ENCODE data around the gene C11orf97. TPM values are rescaled to one million over a fixed set of nuclear protein-coding genes. Genes with fewer than 3 reads are reported as not detected.

Gene C11orf97
- total and polyA plus RNA-seq, 2 donors (not counting 3 experiments of a cell fraction or from before 2014, with no cell fraction given): not detected

DNA sequence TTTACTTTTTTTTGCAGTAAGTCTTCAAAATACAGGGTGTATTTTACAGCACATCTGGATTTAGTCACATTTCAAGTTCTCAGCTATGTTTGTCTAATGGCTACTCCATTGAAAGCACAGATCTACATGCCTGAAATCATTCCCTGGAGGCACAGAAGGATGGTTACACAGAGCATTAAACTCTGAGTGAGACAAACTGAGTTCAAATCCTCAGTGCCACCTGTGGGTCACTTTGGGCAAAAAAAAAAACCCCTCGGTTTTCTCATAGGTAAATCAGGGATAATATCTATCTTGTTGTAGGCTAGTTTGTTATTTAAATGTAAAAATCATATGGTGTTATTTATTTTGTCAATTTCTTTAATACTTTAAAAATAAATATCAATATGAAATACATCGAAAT is 10.7 kb upstream of the C11orf97 start:
- Histone ChIP-seq H2AFZ (ENCODE audit: low read depth, low read length) (no peak overlapping the region), H3K9me1 (replicated peaks; ENCODE audit: control insufficient read depth, extremely low read depth, insufficient read depth, low read length) (no peaks in the 10 kb centered on the region), H3K27me3 (ENCODE audit: control insufficient read depth in 2 of 2, insufficient read depth in 2 of 2, low read length in 2 of 2) (no peaks in the 10 kb centered on the region), H4K20me1 (replicated peaks; ENCODE audit: control insufficient read depth, extremely low read depth, insufficient read depth, low read length) (no peaks in the 10 kb centered on the region), H3K4me3 (replicated peaks in 1 of 3; ENCODE audit: insufficient read depth in 1 of 3, low read depth in 1 of 3, low read length in 3 of 3) (no peak overlapping the region), H3K79me2 (ENCODE audit: control insufficient read depth, insufficient read depth, low read length) (no peaks in the 10 kb centered on the region), H3K9ac (replicated peaks; ENCODE audit: extremely low read depth, insufficient read depth, low read length) (no peak overlapping the region), H3K27ac (ENCODE audit: insufficient read depth, low read depth, low read length) (no peak overlapping the region), H3K9me3 (replicated peaks; ENCODE audit: control insufficient read depth, insufficient read depth, low read length) (no peaks in the 10 kb centered on the region), H3K4me2 (ENCODE audit: insufficient read depth, low read length) (no peak overlapping the region), H3K36me3 (ENCODE audit: control insufficient read depth in 2 of 2, extremely low read depth in 1 of 2, insufficient read depth in 2 of 2, low read length in 2 of 2) (peaks cover 3 to 5% of the 10 kb centered on the region in 2 experiments), H3K4me1 (ENCODE audit: control insufficient read depth, extremely low read depth, insufficient read depth, low read length) (no peaks in the 10 kb centered on the region)
- no peak for FAIRE-seq
- DNase-seq (ENCODE audit: low read depth, low spot score): no peak
- BruUV-seq (replicated peaks): no TSS peak
- POLR2A ChIA-PET: no interaction called here
- intact Hi-C loops (cut with micrococcal nuclease) (loop anchor here (5.0 kb wide), 1 partner anchor 1269 kb away; no protein-coding TSS in a partner anchor), dilution Hi-C loops (cut with MboI; ENCODE audit: extremely low pct_ligation_motif_present, low sequenced_read_pairs) (no loop called here)
- TF ChIP-seq JUN (IDR thresholded peaks at IDR 0.05; ENCODE audit: borderline replicate concordance, insufficient read depth, insufficient read length, low read depth) (no peak), MYC (IDR thresholded peaks at IDR 0.05; ENCODE audit: low read depth, low read length) (no peak), POLR2A (IDR thresholded peaks at IDR 0.05; ENCODE audit: low read depth, low read length) (no peak), EZH2 (IDR thresholded peaks at IDR 0.05; ENCODE audit: borderline replicate concordance, low read depth, low read length, severe bottlenecking) (no peak), GATA2 (IDR thresholded peaks at IDR 0.05; ENCODE audit: insufficient read depth, insufficient read length, low read depth, low read length) (no peak), FOS (IDR thresholded peaks at IDR 0.05; ENCODE audit: borderline replicate concordance, insufficient read depth, low read length) (no peak), POLR2AphosphoS5 (IDR thresholded peaks at IDR 0.05; ENCODE audit: insufficient read depth, low read depth, low read length) (no peak)
- TF ChIP-seq, protein P1, sequence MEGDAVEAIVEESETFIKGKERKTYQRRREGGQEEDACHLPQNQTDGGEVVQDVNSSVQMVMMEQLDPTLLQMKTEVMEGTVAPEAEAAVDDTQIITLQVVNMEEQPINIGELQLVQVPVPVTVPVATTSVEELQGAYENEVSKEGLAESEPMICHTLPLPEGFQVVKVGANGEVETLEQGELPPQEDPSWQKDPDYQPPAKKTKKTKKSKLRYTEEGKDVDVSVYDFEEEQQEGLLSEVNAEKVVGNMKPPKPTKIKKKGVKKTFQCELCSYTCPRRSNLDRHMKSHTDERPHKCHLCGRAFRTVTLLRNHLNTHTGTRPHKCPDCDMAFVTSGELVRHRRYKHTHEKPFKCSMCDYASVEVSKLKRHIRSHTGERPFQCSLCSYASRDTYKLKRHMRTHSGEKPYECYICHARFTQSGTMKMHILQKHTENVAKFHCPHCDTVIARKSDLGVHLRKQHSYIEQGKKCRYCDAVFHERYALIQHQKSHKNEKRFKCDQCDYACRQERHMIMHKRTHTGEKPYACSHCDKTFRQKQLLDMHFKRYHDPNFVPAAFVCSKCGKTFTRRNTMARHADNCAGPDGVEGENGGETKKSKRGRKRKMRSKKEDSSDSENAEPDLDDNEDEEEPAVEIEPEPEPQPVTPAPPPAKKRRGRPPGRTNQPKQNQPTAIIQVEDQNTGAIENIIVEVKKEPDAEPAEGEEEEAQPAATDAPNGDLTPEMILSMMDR (IDR thresholded peaks at IDR 0.05; ENCODE audit: extremely low read depth in 1 of 2, insufficient read depth in 1 of 2, low read depth in 1 of 2, low read length in 2 of 2): no peak
- TF ChIP-seq, protein P2, sequence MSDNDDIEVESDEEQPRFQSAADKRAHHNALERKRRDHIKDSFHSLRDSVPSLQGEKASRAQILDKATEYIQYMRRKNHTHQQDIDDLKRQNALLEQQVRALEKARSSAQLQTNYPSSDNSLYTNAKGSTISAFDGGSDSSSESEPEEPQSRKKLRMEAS (IDR thresholded peaks at IDR 0.05; ENCODE audit: insufficient read depth, insufficient read length): no peak
- CTCF ChIA-PET: interaction anchor here (1.2 to 4.2 kb wide), 4 partner anchors 15 to 606 kb away, joined by 3 to 67 read pairs (median 10); no protein-coding TSS in a partner anchor
